Inflammatory macrophage treated with lipopolysaccharide for 1 hour (primary cell): Measurements from ENCODE around the gene FNDC1.

Source experiments
- DNase-seq, 2 donors: peaks; one replicate each; pipeline ENCODE4 v3.0.0-alpha.2; 2020 to 2022

Gene FNDC1

GRCh38 chr6:159309723-159310122, 140.5 kb downstream of the FNDC1 start:
- DNase-seq: no peak

GRCh38 chr6:159311618-159312017, 142.4 kb downstream of the FNDC1 start:
- no peak for DNase-seq

- no peak for DNase-seq
These were observed 143.0 kb downstream of the FNDC1 start for GRCh38 chr6:159312206-159312605.

- no peak for DNase-seq
These were observed 143.8 kb downstream of the FNDC1 start for GRCh38 chr6:159313018-159313417.

GRCh38 chr6:159315562-159315961, 146.4 kb downstream of the FNDC1 start:
- no peak for DNase-seq

- DNase-seq: no peak
These were observed 148.2 kb downstream of the FNDC1 start for GRCh38 chr6:159317430-159317829.

GRCh38 chr6:159321267-159321666, 152.1 kb downstream of the FNDC1 start:
- DNase-seq: no peak
